K562 (cell line): ENCODE measurements around the gene POMP. TPM values are rescaled to one million over a fixed set of nuclear protein-coding genes. Genes with fewer than 3 reads are reported as not detected.

Experiments used
- ATAC-seq: fragments of 200-7000 bp; cut with Tn5 transposase; 3 replicates; pipeline ENCODE4 v1.9.1; 2020; ENCODE audit warnings: moderate library complexity
- BruUV-seq: library from RNA; stranded (reverse); fragments of 400-500 nt; replicated peaks from 2 replicates; lab custom pipeline; 2021; lab: Mats Ljungman, UMichigan
- CTCF ChIA-PET: fragments of 300-600 bp; formaldehyde crosslinking; extraction: SDS; loops from one replicate; lab custom pipeline; 2021; ENCODE audit warnings: low intra/inter-chr PET ratio; lab: Yijun Ruan, JAX
- POLR2A ChIA-PET: fragments of 300-600, 350-650 bp; sonication (Branson Sonifier 250); formaldehyde crosslinking; extraction: SDS; loops from one replicate; lab custom pipeline; 2021; ENCODE audit warnings: antibody characterized with exemption, inconsistent platforms; lab: Yijun Ruan, JAX
- DNase-seq, 4 experiments: peaks; one replicate each; pipeline versions ENCODE4 v3.0.0 to v3.0.0-alpha.2; 2011 to 2018; ENCODE audit warnings: low spot score in 3 of 4, mixed read lengths in 3 of 4; ENCODE audit errors: extremely low read depth in 1 of 4
- FAIRE-seq: peaks from 2 replicates; lab custom pipeline; 2011; peaks lifted over from hg19 to GRCh38; lab: Jason Lieb, UNC
- H2AFZ ChIP-seq: 2 replicates; pipeline ENCODE4 v1.6.0; 2011; ENCODE audit warnings: low read depth, low read length, control low read depth, inconsistent platforms
- H3K27ac ChIP-seq: fragments of 200-600 bp; 3 replicates; pipeline ENCODE4 v1.8.0; 2011; ENCODE audit warnings: low read depth, mild to moderate bottlenecking, control low read depth, inconsistent platforms, low read length, moderate library complexity, mixed read lengths; ENCODE audit errors: extremely low read depth
- H3K27me3 ChIP-seq, 2 experiments: fragments of 300-600 bp in 1 of 2; 2 replicates in 1 of 2; 3 replicates in 1 of 2; pipeline versions ENCODE4 v1.6.0 to v1.8.0; 2011; ENCODE audit warnings: inconsistent platforms in 2 of 2, low read length in 2 of 2, mild to moderate bottlenecking in 1 of 2, mixed read lengths in 1 of 2, moderate library complexity in 1 of 2; ENCODE audit not compliant: control insufficient read depth in 2 of 2, insufficient read depth in 2 of 2
- H3K36me3 ChIP-seq: fragments of 300-600 bp; 3 replicates; pipeline ENCODE4 v1.8.0; 2011; ENCODE audit warnings: mild to moderate bottlenecking, low read length, inconsistent platforms; ENCODE audit not compliant: control insufficient read depth, insufficient read depth
- H3K4me1 ChIP-seq, 2 experiments: fragments of 200-600 bp in 1 of 2; replicated peaks in 1 of 2; 2 replicates in 1 of 2; 3 replicates in 1 of 2; pipeline versions ENCODE4 v1.5.1 to v1.8.0; 2011; ENCODE audit warnings: inconsistent platforms in 2 of 2, low read length in 2 of 2, mild to moderate bottlenecking in 1 of 2, mixed read lengths in 1 of 2, moderate library complexity in 1 of 2; ENCODE audit not compliant: control insufficient read depth in 2 of 2, insufficient read depth in 2 of 2
- H3K4me2 ChIP-seq: 2 replicates; pipeline ENCODE4 v1.6.1; 2011; ENCODE audit warnings: low read length, control low read depth, inconsistent platforms, mixed read lengths; ENCODE audit not compliant: insufficient read depth
- H3K4me3 ChIP-seq: fragments of 200-600 bp; sonication (generic), shearing (Covaris generic); 2 replicates; pipeline ENCODE4 v1.5.1; 2016; ENCODE audit warnings: control low read depth, inconsistent platforms
- H3K79me2 ChIP-seq: fragments of 200-600 bp; 3 replicates; pipeline ENCODE4 v1.8.0; 2011; ENCODE audit warnings: low read length, inconsistent platforms; ENCODE audit not compliant: control insufficient read depth, insufficient read depth
- H3K9ac ChIP-seq, 2 experiments: 2 replicates each; pipeline versions ENCODE4 v1.6.0 to v1.6.1; 2011; ENCODE audit warnings: low read depth in 2 of 2, low read length in 2 of 2, control low read depth in 1 of 2, inconsistent platforms in 1 of 2, mild to moderate bottlenecking in 1 of 2, mixed read lengths in 1 of 2; ENCODE audit not compliant: insufficient read depth in 1 of 2
- H3K9me1 ChIP-seq: one replicate; pipeline ENCODE4 v1.6.0; 2011; ENCODE audit warnings: inconsistent platforms, mild to moderate bottlenecking, low read length, moderate library complexity; ENCODE audit not compliant: control insufficient read depth, insufficient read depth
- H3K9me3 ChIP-seq: replicated peaks from 2 replicates; pipeline ENCODE4 v1.5.1; 2011; ENCODE audit warnings: low read depth, low read length, inconsistent platforms; ENCODE audit not compliant: control insufficient read depth, insufficient read depth
- H4K20me1 ChIP-seq: replicated peaks from 2 replicates; pipeline ENCODE4 v1.6.1; 2011; ENCODE audit warnings: low read length, inconsistent platforms, mixed read lengths; ENCODE audit not compliant: control insufficient read depth, insufficient read depth
- KDM4B ChIP-seq, 2 experiments: fragments of 450-650 bp in 1 of 2; sonication (generic) in 1 of 2; IDR thresholded peaks; 2 replicates each; pipeline ENCODE4 v1.6.1; 2016 to 2017; ENCODE audit warnings: borderline replicate concordance in 2 of 2, antibody characterized with exemption in 1 of 2, low read depth in 1 of 2, mild to moderate bottlenecking in 1 of 2
- KDM5B ChIP-seq: fragments of 200-600 bp; sonication (generic); IDR thresholded peaks from 2 replicates; pipeline ENCODE4 v1.6.1; 2012; ENCODE audit warnings: low read depth, mild to moderate bottlenecking, moderate library complexity, low read length, control low read depth, inconsistent platforms; ENCODE audit not compliant: insufficient replicate concordance
- MCM2 ChIP-seq: fragments of 450-650 bp; IDR thresholded peaks from 2 replicates; pipeline ENCODE4 v1.6.1; 2017; ENCODE audit warnings: low read depth, mild to moderate bottlenecking
- MEF2A ChIP-seq: IDR thresholded peaks from 2 replicates; pipeline ENCODE4 v1.6.1; 2011; ENCODE audit warnings: low read depth, mild to moderate bottlenecking, low read length, moderate library complexity; ENCODE audit not compliant: control insufficient read depth
- REST ChIP-seq, 2 experiments: fragments of 450-650 bp; formaldehyde crosslinking in 1 of 2; IDR thresholded peaks; 2 replicates each; pipeline versions ENCODE4 v1.4.0 to v1.6.1; 2014 to 2020; ENCODE audit warnings: mild to moderate bottlenecking in 2 of 2, borderline replicate concordance in 1 of 2, low read depth in 1 of 2
- RFX1 ChIP-seq: fragments of 450-650 bp; IDR thresholded peaks from 2 replicates; pipeline ENCODE4 v1.6.1; 2016; ENCODE audit warnings: mild to moderate bottlenecking, moderate library complexity
- TBL1XR1 ChIP-seq, 2 experiments: IDR thresholded peaks; 2 replicates each; pipeline ENCODE4 v1.6.1; 2012; ENCODE audit warnings: improper control_type of control experiment in 2 of 2, low read length in 2 of 2, mild to moderate bottlenecking in 1 of 2
- USF2 ChIP-seq: sonication (generic); formaldehyde crosslinking; IDR thresholded peaks from 2 replicates; pipeline ENCODE4 v1.5.0; 2020; ENCODE audit warnings: missing genetic modification reagents
- ZNF124 ChIP-seq: sonication (generic); formaldehyde crosslinking; IDR thresholded peaks from 2 replicates; pipeline ENCODE4 v1.8.1; 2022; ENCODE audit warnings: missing genetic modification reagents
- ZNF232 ChIP-seq: sonication (generic); formaldehyde crosslinking; IDR thresholded peaks from 2 replicates; pipeline ENCODE4 v1.8.0; 2022; ENCODE audit warnings: mild to moderate bottlenecking, missing genetic modification reagents
- ZNF583 ChIP-seq: fragments of 250-450 bp; sonication (Bioruptor Pico); IDR thresholded peaks from 2 replicates; pipeline ENCODE4 v1.4.0; 2020
- ZNF589 ChIP-seq: fragments of 200-800 bp; sonication (Bioruptor generic); IDR thresholded peaks from 2 replicates; pipeline ENCODE4 v1.6.1; 2016; ENCODE audit warnings: low read depth, missing genetic modification characterization, missing compliant biosample characterization
- ZNF707 ChIP-seq: fragments of 250-450 bp; sonication (Bioruptor Pico); conservative IDR thresholded peaks from 2 replicates; pipeline ENCODE4 v1.8.0; 2022; ENCODE audit warnings: inconsistent platforms, mild to moderate bottlenecking, moderate library complexity
- WGBS: fragments of 100-300 bp; shearing (Covaris generic); methylation state at CpG from one replicate; pipeline ENCODE4 v1.1.6; 2016; ENCODE audit warnings: low coverage, mixed read lengths; ENCODE audit not compliant: insufficient coverage; ENCODE audit errors: missing lambda C conversion rate; 5-methylcytosine and 5-hydroxymethylcytosine counted together
- in situ Hi-C: fragments of 300-500 bp; cut with MboI; formaldehyde crosslinking; loops from 4 replicates; pipeline ENCODE4 v1.15.0; 2018; ENCODE audit warnings: inconsistent platforms, mixed read lengths
- intact Hi-C: fragments of 100-400 bp; cut with micrococcal nuclease; formaldehyde crosslinking; loops from 2 replicates; pipeline ENCODE4 v1.14.2; 2022
- polyA plus RNA-seq, 8 experiments: library from polyadenylated mRNA; depleted of rRNA in 4 of 8; stranded (reverse) in 5 of 8; unstranded in 3 of 8; fragments of >200 nt; fragmentation: Nextera tagmentation in 2 of 8; fragmentation: Illumina TruSeq in 1 of 8; extraction: Ambion mirVana in 2 of 8; extraction: Trizol in 1 of 8; gene quantifications; 2 replicates each; pipeline versions ENCODE4 v1.2.1 to v1.2.3, GENCODE V29; 2011 to 2014; ENCODE audit warnings: inconsistent platforms in 1 of 8, missing spikeins in 1 of 8
- total RNA-seq, 7 experiments: library from RNA; depleted of rRNA in 6 of 7; stranded (reverse); fragments of >200 nt in 6 of 7; fragmentation: Illumina TruSeq in 2 of 7; extraction: Trizol in 2 of 7; gene quantifications; 2 replicates each; pipeline versions ENCODE4 v1.2.1 to v1.2.3, GENCODE V29; 2011 to 2021; ENCODE audit warnings: low replicate concordance in 1 of 7

The POMP gene
- total and polyA plus RNA-seq, 9 of the 15 experiments (the other 6 are each of a cell fraction or from before 2014, with no cell fraction given): 69.2 to 647 (median 118) TPM

DNA sequence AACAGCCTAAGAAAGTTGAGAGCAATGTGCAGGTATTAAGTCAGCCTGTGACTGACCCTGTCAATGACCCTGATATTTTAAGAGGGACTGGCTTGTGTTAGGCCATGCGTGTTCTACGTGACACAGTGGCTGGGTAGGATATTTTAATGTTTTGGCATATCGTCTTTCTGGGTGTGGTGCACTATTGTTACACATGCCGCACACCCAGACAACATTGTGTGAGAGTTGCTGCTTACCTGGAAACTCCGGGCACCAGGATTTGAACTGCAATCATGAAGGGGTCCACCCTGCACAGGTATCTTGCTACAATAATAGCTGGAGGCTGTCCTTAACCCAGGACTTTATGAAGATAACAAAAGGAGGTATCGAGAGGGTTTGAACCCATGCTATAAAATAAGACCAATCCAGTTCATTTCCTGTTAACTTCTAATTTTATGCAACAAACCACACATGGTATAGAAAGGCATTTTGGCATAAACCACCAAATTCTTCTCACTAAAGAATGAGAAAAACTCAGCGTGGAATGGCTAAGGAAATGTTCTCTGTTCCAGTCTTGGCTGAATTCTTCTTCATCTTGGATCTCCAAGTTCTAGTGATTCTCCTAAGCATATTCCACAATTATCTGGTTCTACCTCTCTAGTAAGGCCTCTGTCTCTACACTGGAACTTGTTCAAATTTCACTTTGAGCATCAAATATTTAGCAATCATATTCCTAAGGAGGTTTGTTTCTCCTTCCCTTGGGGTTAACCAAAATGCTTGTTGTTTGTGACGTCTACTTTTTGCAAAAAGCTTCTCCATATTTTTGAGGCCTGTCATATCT lies 38.7 kb upstream of the POMP start:
- no peak for FAIRE-seq
- TF ChIP-seq ZNF583: no peak
- TF ChIP-seq KDM4B (IDR thresholded peaks at IDR 0.05; ENCODE audit: borderline replicate concordance in 2 of 2, low read depth in 1 of 2): no peak
- TF ChIP-seq TBL1XR1 (IDR thresholded peaks at IDR 0.05; ENCODE audit: low read length in 2 of 2): no peak
- TF ChIP-seq RFX1: no peak
- TF ChIP-seq ZNF124 (CRISPR knock-in tag): no peak
- no peak for TF ChIP-seq KDM5B
- no peak for TF ChIP-seq USF2 (CRISPR knock-in tag)
- TF ChIP-seq REST (IDR thresholded peaks at IDR 0.05; ENCODE audit: borderline replicate concordance): no peak
- TF ChIP-seq REST (CRISPR knock-in tag; IDR thresholded peaks at IDR 0.05; ENCODE audit: low read depth): no peak
- TF ChIP-seq ZNF589 (CRISPR knock-in tag): no peak
- TF ChIP-seq ZNF232 (CRISPR knock-in tag): no peak
- TF ChIP-seq MCM2: no peak
- no peak for TF ChIP-seq MEF2A
- TF ChIP-seq ZNF707 (CRISPR knock-in tag): no peak

More for the DNA sequence above, 38.7 kb upstream of the POMP start:
- intact Hi-C loops: no loop called here
- ChIA-PET CTCF (no interaction called here), POLR2A (interaction anchor here (1.9 kb wide), 1 partner anchor 9 kb away, joined by 8 read pairs; no protein-coding TSS in a partner anchor)
- no TSS peak for BruUV-seq
- H3K9me3 ChIP-seq: no peaks in the 10 kb centered on the region
- H3K27me3 ChIP-seq: no peaks in the 10 kb centered on the region
- in situ Hi-C loops: no loop called here
- DNase-seq: no peak
- 0 out of 2 replicates have a peak overlapping the region, but pooled peaks have one; percentile 45 for H2AFZ ChIP-seq
- H3K4me2 ChIP-seq: no peak overlapping the region
- no peaks in the 10 kb centered on the region for H4K20me1 ChIP-seq
- H3K9me1 ChIP-seq: no peaks in the 10 kb centered on the region
- no peaks in the 10 kb centered on the region for H3K79me2 ChIP-seq
- H3K4me3 ChIP-seq: no peak overlapping the region
- no peak overlapping the region for H3K9ac ChIP-seq
- no peak for ATAC-seq
- H3K4me1 ChIP-seq: peaks cover 0 to 4% of the 10 kb centered on the region in 2 experiments; a peak in 3 of 5 replicates
- 51% methylated on average over 8 of the region's 8 CpGs for WGBS
- H3K36me3 ChIP-seq: no peaks in the 10 kb centered on the region
- H3K27ac ChIP-seq: no peak overlapping the region
